Fibroblast of gingiva (primary cell): ENCODE results near the gene GLYAT.

ENCODE experiments used
- DNase-seq: peaks from one replicate; pipeline ENCODE4 v3.0.0-alpha.2; 2011; ENCODE audit warnings: low read depth

GLYAT gene

DNA sequence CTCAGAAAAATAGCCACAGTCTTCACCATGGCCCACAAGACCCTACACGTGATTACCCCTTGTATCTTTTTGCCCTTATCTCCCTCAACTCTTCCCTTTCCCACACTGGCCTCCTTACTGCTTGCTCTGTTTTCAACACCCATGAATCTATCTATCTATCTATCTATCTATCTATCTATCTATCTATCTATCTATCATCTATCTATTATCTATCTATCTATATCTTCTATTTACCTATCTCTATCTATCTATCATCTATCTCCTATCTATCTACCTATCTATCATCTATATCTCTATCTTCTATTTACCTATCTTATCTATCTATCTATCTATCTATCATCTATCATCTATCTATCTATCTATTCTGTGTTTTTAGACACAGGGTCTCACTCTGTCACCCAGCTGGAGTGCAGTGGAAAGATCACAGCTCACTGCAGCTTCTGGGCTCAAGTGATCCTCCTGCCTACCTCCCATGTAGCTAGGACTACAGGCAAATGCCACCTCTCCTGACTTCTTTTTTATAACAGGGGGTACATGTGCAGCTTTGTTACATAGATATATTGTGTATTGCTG is 55.1 kb downstream of the GLYAT start:
- no peak for DNase-seq

- DNase-seq = peak; percentile 46
These were observed 56.2 kb downstream of the GLYAT start for GRCh38 chr11:58675334-58676155.

- DNase-seq = no peak
These were observed 57.1 kb downstream of the GLYAT start for GRCh38 chr11:58674609-58675008.

DNA sequence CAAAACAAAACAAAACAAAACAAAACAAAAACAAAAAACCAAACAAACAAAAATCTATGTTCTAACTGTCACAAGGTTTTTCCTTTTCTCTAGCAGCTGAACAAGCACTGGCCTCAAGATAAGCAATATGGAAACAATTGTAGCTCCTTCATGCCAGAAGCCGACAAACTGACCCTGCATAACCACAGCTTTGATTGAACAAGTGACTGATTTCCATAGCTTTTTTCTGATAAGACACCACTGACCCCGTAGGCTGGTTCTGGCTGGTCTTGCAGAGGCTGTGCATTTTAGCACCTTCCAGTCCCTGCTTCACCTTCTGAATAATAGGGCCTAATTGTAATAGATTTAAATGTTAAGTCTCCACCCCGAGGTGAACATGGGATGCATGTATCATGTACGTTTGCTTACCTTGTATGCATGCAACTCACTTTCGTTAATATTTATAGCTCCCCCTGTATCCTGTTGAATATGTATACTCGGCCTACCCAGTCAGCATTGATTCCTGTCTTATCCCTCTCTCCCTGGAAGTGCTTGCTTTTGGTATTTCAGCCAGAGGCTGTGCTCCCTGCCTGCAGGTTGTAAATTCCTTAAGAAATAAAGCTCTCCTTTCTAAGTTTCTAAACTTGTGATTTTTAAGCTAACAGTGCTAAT is 59.6 kb downstream of the GLYAT start:
- no peak for DNase-seq

DNA sequence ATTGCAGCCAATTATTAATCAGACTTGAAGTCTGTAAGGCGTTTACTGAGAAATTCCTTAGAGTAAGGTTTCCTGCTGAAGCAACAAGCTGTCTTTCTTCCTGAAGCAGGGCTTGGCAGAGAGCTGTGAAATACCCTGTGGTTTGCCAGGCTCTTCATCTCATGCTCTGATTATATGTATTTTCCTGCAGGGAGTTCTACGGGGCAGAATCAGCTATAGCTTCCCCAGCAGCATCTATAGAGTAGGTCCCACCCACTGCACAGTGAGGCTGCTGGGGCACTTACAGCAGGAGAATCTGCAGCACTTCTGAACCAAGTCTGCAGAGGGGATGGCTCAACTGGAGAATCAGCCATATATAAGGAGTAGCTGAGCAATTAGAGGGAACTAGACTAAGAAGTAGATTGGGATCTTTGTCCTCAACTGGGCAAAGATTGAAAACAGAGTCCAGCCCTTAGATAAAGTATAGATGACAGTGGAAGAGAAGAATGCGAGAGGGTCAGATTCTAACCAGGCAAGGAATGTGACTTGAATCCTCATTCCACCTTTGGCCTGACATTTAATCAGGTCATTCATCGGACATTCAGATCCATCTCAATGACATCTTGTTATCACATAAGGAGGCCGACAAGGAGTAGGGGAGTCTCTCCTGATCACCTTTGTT is 71.7 kb downstream of the GLYAT start:
- DNase-seq = no peak

- DNase-seq = no peak
These were observed 72.3 kb downstream of the GLYAT start for GRCh38 chr11:58659404-58659803.
